ENCODE results near the gene HHIP. TPM values are rescaled to one million over a fixed set of nuclear protein-coding genes. Genes with fewer than 3 reads are reported as not detected.

HHIP gene
- total RNA-seq, 2 experiments from 2014 or later = not detected

GRCh38 chr4:144658903-144659302 lies 12.9 kb downstream of the HHIP start:
- no peak overlapping the region for H3K27ac Mint-ChIP-seq
- no peaks in the 10 kb centered on the region for H3K9me3 Mint-ChIP-seq (ENCODE audit: low read depth)
- ATAC-seq (no peak), DNase-seq (no peak)
- peaks cover 2% of the 10 kb centered on the region for H3K4me1 Mint-ChIP-seq
- H3K4me3 Mint-ChIP-seq = no peak overlapping the region
- ChIA-PET CTCF (no interaction called here), POLR2A (no interaction called here)
- H3K36me3 Mint-ChIP-seq (ENCODE audit: low read depth) = no peaks in the 10 kb centered on the region
- intact Hi-C loops (cut with DNase I, micrococcal nuclease) = no loop called here
- no peaks in the 10 kb centered on the region for H3K27me3 Mint-ChIP-seq

GRCh38 chr4:144659447-144659846 lies 13.5 kb downstream of the HHIP start:
- peaks cover 2% of the 10 kb centered on the region for H3K4me1 Mint-ChIP-seq
- H3K36me3 Mint-ChIP-seq (ENCODE audit: low read depth) = no peaks in the 10 kb centered on the region
- ChIA-PET CTCF (no interaction called here), POLR2A (no interaction called here)
- intact Hi-C loops (cut with DNase I, micrococcal nuclease) = no loop called here
- no peak overlapping the region for H3K27ac Mint-ChIP-seq
- ATAC-seq (no peak), DNase-seq (no peak)
- H3K27me3 Mint-ChIP-seq = no peaks in the 10 kb centered on the region
- no peak overlapping the region for H3K4me3 Mint-ChIP-seq
- H3K9me3 Mint-ChIP-seq (ENCODE audit: low read depth) = no peaks in the 10 kb centered on the region

DNA sequence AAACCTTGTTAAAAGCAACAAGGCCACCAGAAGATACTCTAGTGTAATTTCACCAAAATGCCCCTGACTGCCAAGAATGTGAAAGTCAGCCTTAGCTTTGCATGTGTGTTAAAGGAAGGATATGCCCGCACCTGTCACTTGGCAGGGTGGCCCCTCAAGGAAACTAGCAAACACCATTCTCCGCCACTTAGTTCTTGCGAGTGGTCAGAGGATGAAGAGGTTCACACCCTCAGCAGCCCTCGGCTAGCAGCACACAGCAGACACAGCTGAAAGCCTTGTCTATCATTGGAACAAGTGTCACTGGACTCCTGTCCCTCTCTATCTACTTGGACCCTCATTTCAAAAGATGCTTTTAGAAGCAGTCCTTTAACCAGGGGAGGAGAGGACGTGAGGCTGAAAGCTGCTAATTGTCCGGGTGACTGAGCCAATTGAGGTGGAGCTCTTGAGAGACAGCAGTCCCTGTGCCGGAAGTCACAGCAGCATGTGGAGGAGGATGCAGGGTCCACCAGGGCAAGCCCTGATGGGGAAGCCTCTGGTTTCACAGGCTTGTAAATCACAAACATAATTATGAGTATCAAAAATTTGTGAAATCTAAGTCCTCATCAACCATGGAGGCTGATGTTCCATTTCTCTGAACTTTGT lies 18.0 kb downstream of the HHIP start:
- ChIA-PET POLR2A (no interaction called here), CTCF (interaction anchor here (0.7 kb wide), 1 partner anchor 13 kb away, joined by 3 read pairs; no protein-coding TSS in a partner anchor)
- Mint-ChIP-seq H3K4me1 (no peaks in the 10 kb centered on the region), H3K27me3 (no peaks in the 10 kb centered on the region), H3K27ac (no peak overlapping the region), H3K4me3 (no peak overlapping the region), H3K9me3 (ENCODE audit: low read depth) (no peaks in the 10 kb centered on the region), H3K36me3 (ENCODE audit: low read depth) (no peaks in the 10 kb centered on the region)
- intact Hi-C loops (cut with DNase I, micrococcal nuclease) = no loop called here
- no peak for ATAC-seq
- no peak for DNase-seq

DNA sequence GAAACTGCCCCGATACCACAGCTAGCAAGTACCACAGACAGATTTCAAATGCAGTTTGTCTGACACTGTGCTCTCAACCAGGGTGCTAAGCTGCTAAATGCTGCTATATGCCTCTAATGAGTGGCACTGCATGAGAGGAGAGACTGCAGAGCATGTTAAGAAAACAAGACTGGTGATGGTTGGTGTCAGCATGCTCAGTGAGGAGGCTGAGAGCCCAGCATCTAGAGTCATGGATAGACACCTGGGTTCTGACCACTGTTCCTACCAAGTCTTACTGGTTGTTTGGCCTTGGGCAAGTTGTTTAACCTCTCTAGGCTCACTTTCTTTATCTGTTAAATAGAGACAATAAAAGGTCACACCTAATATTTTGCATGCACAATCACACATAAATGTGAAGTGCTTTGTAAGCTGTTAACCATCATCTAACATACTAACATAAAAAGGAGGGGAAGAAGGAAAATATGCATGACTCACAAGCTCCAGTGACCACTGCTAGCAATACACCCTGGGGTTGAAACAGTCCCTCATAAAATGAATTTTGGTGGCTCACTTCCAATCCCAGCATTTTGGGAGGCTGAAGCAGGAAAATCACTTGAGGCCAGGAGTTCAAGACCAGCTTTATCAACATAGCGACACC lies 20.7 kb downstream of the HHIP start:
- Mint-ChIP-seq H3K4me3 (no peak overlapping the region), H3K36me3 (ENCODE audit: low read depth) (no peaks in the 10 kb centered on the region), H3K27me3 (no peaks in the 10 kb centered on the region), H3K4me1 (no peaks in the 10 kb centered on the region), H3K9me3 (ENCODE audit: low read depth) (no peaks in the 10 kb centered on the region), H3K27ac (no peak overlapping the region)
- ChIA-PET CTCF (no interaction called here), POLR2A (no interaction called here)
- no peak for DNase-seq
- intact Hi-C loops (cut with DNase I, micrococcal nuclease) = no loop called here
- no peak for ATAC-seq

DNA sequence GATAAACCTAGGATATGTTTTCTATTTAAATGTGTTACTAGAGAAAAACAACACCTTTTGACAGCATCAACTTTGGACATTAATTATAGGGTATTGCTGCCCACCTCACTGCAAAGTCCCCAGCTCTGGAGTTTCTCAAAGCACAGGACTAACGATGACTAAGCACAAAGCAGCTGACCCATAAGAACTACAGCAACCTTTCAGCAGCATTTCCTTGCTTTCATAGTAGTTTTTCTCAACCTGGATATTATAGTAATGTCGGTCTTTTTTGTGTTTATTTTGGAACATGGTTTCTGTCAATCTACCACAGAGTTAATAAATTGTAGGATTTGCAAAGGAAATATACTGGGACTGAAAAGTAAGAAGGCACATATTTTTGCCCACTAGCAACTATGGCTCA lies 21.5 kb downstream of the HHIP start:
- intact Hi-C loops (cut with DNase I, micrococcal nuclease) = no loop called here
- Mint-ChIP-seq H3K4me3 (no peak overlapping the region), H3K36me3 (ENCODE audit: low read depth) (no peaks in the 10 kb centered on the region), H3K4me1 (no peaks in the 10 kb centered on the region), H3K9me3 (ENCODE audit: low read depth) (no peaks in the 10 kb centered on the region), H3K27me3 (no peaks in the 10 kb centered on the region), H3K27ac (no peak overlapping the region)
- ATAC-seq (no peak), DNase-seq (no peak)
- ChIA-PET POLR2A (no interaction called here), CTCF (no interaction called here)

GRCh38 chr4:144670776-144671175 lies 24.8 kb downstream of the HHIP start:
- ATAC-seq (no peak), DNase-seq (no peak)
- Mint-ChIP-seq H3K36me3 (ENCODE audit: low read depth) (no peaks in the 10 kb centered on the region), H3K4me3 (no peak overlapping the region), H3K4me1 (no peaks in the 10 kb centered on the region), H3K9me3 (ENCODE audit: low read depth) (no peaks in the 10 kb centered on the region), H3K27ac (no peak overlapping the region), H3K27me3 (no peaks in the 10 kb centered on the region)
- POLR2A ChIA-PET = interaction anchor here (0.6 kb wide), 1 partner anchor 75 kb away, joined by 3 read pairs; no protein-coding TSS in a partner anchor
- CTCF ChIA-PET = interaction anchor here (1.5 kb wide), 1 partner anchor 14 kb away, joined by 3 read pairs; no protein-coding TSS in a partner anchor
- intact Hi-C loops (cut with DNase I, micrococcal nuclease) = no loop called here

DNA sequence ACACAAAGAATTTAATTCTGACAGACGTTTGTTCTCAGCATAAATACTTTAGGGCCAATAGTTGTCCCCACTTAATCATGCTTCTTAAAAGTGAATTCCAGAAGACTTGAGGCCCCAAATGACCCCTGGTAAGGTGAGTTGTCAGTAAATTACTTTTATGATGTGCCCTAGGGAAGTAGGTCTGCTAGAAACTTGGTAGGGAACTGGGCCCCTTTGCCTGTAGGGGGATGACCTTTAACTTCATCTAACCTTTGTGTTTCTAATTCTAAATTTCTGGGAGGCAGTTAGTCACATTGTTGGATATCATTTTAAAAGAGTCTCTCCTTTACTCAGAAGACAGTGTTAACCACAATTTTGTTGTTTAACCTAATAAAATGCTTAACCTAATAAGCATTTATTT lies 28.8 kb downstream of the HHIP start:
- intact Hi-C loops (cut with DNase I, micrococcal nuclease) = no loop called here
- no peak for ATAC-seq
- no peaks in the 10 kb centered on the region for H3K36me3 Mint-ChIP-seq (ENCODE audit: low read depth)
- no peak for DNase-seq
- H3K27me3 Mint-ChIP-seq = no peaks in the 10 kb centered on the region
- ChIA-PET CTCF (no interaction called here), POLR2A (no interaction called here)
- no peak overlapping the region for H3K27ac Mint-ChIP-seq
- no peaks in the 10 kb centered on the region for H3K4me1 Mint-ChIP-seq
- no peaks in the 10 kb centered on the region for H3K9me3 Mint-ChIP-seq (ENCODE audit: low read depth)
- H3K4me3 Mint-ChIP-seq = no peak overlapping the region

GRCh38 chr4:144681806-144682205 lies 35.9 kb downstream of the HHIP start:
- intact Hi-C loops (cut with DNase I, micrococcal nuclease) = no loop called here
- H3K4me3 Mint-ChIP-seq = no peak overlapping the region
- H3K27me3 Mint-ChIP-seq = no peaks in the 10 kb centered on the region
- H3K9me3 Mint-ChIP-seq (ENCODE audit: low read depth) = no peaks in the 10 kb centered on the region
- CTCF ChIA-PET = no interaction called here
- no peaks in the 10 kb centered on the region for H3K4me1 Mint-ChIP-seq
- H3K27ac Mint-ChIP-seq = no peak overlapping the region
- no peaks in the 10 kb centered on the region for H3K36me3 Mint-ChIP-seq (ENCODE audit: low read depth)
- POLR2A ChIA-PET = no interaction called here
- DNase-seq (no peak), ATAC-seq (no peak)

- intact Hi-C loops (cut with DNase I, micrococcal nuclease) = no loop called here
- ChIA-PET POLR2A (no interaction called here), CTCF (no interaction called here)
- no peak for DNase-seq
- no peak for ATAC-seq
- Mint-ChIP-seq H3K4me1 (no peaks in the 10 kb centered on the region), H3K27ac (no peak overlapping the region), H3K27me3 (no peaks in the 10 kb centered on the region), H3K36me3 (ENCODE audit: low read depth) (no peaks in the 10 kb centered on the region), H3K4me3 (no peak overlapping the region), H3K9me3 (ENCODE audit: low read depth) (no peaks in the 10 kb centered on the region)
These were observed 37.6 kb downstream of the HHIP start for GRCh38 chr4:144683516-144683915.

- no peak overlapping the region for H3K4me3 Mint-ChIP-seq
- ATAC-seq (no peak), DNase-seq (no peak)
- H3K27me3 Mint-ChIP-seq = no peaks in the 10 kb centered on the region
- intact Hi-C loops (cut with DNase I, micrococcal nuclease) = no loop called here
- no peaks in the 10 kb centered on the region for H3K9me3 Mint-ChIP-seq (ENCODE audit: low read depth)
- CTCF ChIA-PET = no interaction called here
- no peaks in the 10 kb centered on the region for H3K4me1 Mint-ChIP-seq
- POLR2A ChIA-PET = no interaction called here
- H3K27ac Mint-ChIP-seq = no peak overlapping the region
- no peaks in the 10 kb centered on the region for H3K36me3 Mint-ChIP-seq (ENCODE audit: low read depth)
These were observed 40.0 kb downstream of the HHIP start for GRCh38 chr4:144685911-144686310.

GRCh38 chr4:144686921-144687320 lies 41.0 kb downstream of the HHIP start:
- POLR2A ChIA-PET = no interaction called here
- Mint-ChIP-seq H3K27ac (no peak overlapping the region), H3K9me3 (ENCODE audit: low read depth) (no peaks in the 10 kb centered on the region), H3K4me3 (no peak overlapping the region), H3K36me3 (ENCODE audit: low read depth) (no peaks in the 10 kb centered on the region), H3K27me3 (no peaks in the 10 kb centered on the region), H3K4me1 (no peaks in the 10 kb centered on the region)
- CTCF ChIA-PET = no interaction called here
- no peak for ATAC-seq
- intact Hi-C loops (cut with DNase I, micrococcal nuclease) = no loop called here
- no peak for DNase-seq

DNA sequence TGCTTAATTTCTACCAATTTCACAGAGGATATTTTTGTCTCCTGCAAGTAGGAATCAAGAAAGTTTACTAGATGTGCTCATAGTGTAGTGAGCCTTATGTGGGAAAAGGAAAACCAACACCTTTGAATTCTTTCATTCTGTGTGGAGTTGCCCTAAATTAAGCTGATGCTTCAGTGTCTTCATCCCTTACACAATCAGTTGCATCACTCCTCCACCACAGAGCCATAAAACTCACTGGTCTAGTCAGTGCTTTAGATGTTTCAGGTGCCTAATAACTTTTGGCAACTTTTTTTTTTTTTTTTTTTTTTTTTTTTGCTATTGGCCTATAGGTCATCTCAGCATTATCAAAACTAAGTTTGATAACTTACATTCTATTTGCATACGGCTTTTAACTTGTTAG lies 41.5 kb downstream of the HHIP start:
- Mint-ChIP-seq H3K4me1 (no peaks in the 10 kb centered on the region), H3K9me3 (ENCODE audit: low read depth) (no peaks in the 10 kb centered on the region), H3K27me3 (no peaks in the 10 kb centered on the region), H3K36me3 (ENCODE audit: low read depth) (no peaks in the 10 kb centered on the region), H3K4me3 (no peak overlapping the region), H3K27ac (no peak overlapping the region)
- intact Hi-C loops (cut with DNase I, micrococcal nuclease) = no loop called here
- POLR2A ChIA-PET = no interaction called here
- DNase-seq (no peak), ATAC-seq (no peak)
- CTCF ChIA-PET = no interaction called here

Data from activated CD4-positive, alpha-beta T cell treated with anti-CD3 and anti-CD28 coated beads for 36 hours (primary cell).